MM.1S (cell line): ENCODE results near the gene LRRC10B.

Experiments
- DNase-seq: peaks from one replicate; pipeline ENCODE4 v3.0.0-alpha.2; 2015
- H2AFZ ChIP-seq: fragments of 300-600 bp; sonication (generic); 2 replicates; pipeline ENCODE4 v1.6.0; 2016; ENCODE audit warnings: antibody characterized with exemption, low read length
- H3F3A ChIP-seq: fragments of 300-600 bp; sonication (generic); 2 replicates; pipeline ENCODE4 v1.6.1; 2016; ENCODE audit warnings: mild to moderate bottlenecking, antibody characterized with exemption, low read length, moderate library complexity, mixed read lengths; ENCODE audit not compliant: insufficient read depth
- H3K27ac ChIP-seq: fragments of 300-600 bp; sonication (generic); 2 replicates; pipeline ENCODE4 v1.5.1; 2016; ENCODE audit warnings: mild to moderate bottlenecking, low read length
- H3K27me3 ChIP-seq: fragments of 300-600 bp; sonication (generic); replicated peaks from 2 replicates; pipeline ENCODE4 v1.6.0; 2016; ENCODE audit warnings: low read length; ENCODE audit not compliant: insufficient read depth
- H3K36me3 ChIP-seq: fragments of 300-600 bp; sonication (generic); replicated peaks from 2 replicates; pipeline ENCODE4 v1.6.1; 2016; ENCODE audit warnings: mild to moderate bottlenecking, low read length, mixed read lengths; ENCODE audit not compliant: insufficient read depth
- H3K4me1 ChIP-seq: fragments of 300-600 bp; sonication (generic); 2 replicates; pipeline ENCODE4 v1.6.1; 2016; ENCODE audit warnings: low read length, mixed read lengths
- H3K4me2 ChIP-seq: fragments of 300-600 bp; sonication (generic); 2 replicates; pipeline ENCODE4 v1.6.0; 2016; ENCODE audit warnings: low read depth, low read length
- H3K4me3 ChIP-seq: fragments of 300-600 bp; sonication (generic); 2 replicates; pipeline ENCODE4 v1.5.1; 2016; ENCODE audit warnings: low read length, mixed read lengths
- H3K79me2 ChIP-seq: fragments of 300-600 bp; sonication (generic); 2 replicates; pipeline ENCODE4 v1.6.1; 2016; ENCODE audit warnings: mixed run types, low read length, mixed read lengths
- H3K9ac ChIP-seq: fragments of 300-600 bp; sonication (generic); 2 replicates; pipeline ENCODE4 v1.6.1; 2016; ENCODE audit warnings: low read length, mixed read lengths
- H3K9me2 ChIP-seq: fragments of 300-600 bp; sonication (generic); replicated peaks from 2 replicates; pipeline ENCODE4 v1.6.1; 2016; ENCODE audit warnings: mild to moderate bottlenecking, low read length, mixed read lengths; ENCODE audit not compliant: insufficient read depth
- H3K9me3 ChIP-seq: fragments of 300-600 bp; sonication (generic); replicated peaks from 2 replicates; pipeline ENCODE4 v1.6.1; 2016; ENCODE audit warnings: mild to moderate bottlenecking, low read length, mixed read lengths; ENCODE audit not compliant: insufficient read depth
- H4K20me1 ChIP-seq: fragments of 300-600 bp; sonication (generic); 2 replicates; pipeline ENCODE4 v1.6.1; 2016; ENCODE audit warnings: mild to moderate bottlenecking, low read length, moderate library complexity, mixed read lengths; ENCODE audit not compliant: insufficient read depth
- CTCF ChIP-seq: fragments of 300-600 bp; sonication (generic); IDR thresholded peaks from 2 replicates; pipeline ENCODE4 v1.5.1; 2016; ENCODE audit warnings: antibody characterized with exemption, low read length, mixed read lengths
- EZH2 ChIP-seq: fragments of 300-600 bp; sonication (generic); optimal IDR thresholded peaks from 2 replicates; pipeline ENCODE3; 2017; ENCODE audit warnings: low read depth, mild to moderate bottlenecking, antibody characterized with exemption, low read length, mixed read lengths
- EZH2phosphoT487 ChIP-seq: fragments of 300-600 bp; sonication (generic); IDR thresholded peaks from 2 replicates; pipeline ENCODE4 v1.6.1; 2018; ENCODE audit warnings: antibody characterized with exemption, low read length

LRRC10B gene

GRCh38 chr11:61497876-61498275, 10.7 kb upstream of the LRRC10B start:
- TF ChIP-seq CTCF, result no peak
- no peak for TF ChIP-seq EZH2phosphoT487
- no peak for TF ChIP-seq EZH2
- Histone ChIP-seq H3K79me2 (no peaks in the 10 kb centered on the region), H3K9me3 (0 out of 2 replicates have a peak, but pooled peaks cover 2% of the 10 kb centered on the region), H3K4me1 (no peaks in the 10 kb centered on the region), H3K36me3 (no peaks in the 10 kb centered on the region), H2AFZ (no peak overlapping the region), H3K27me3 (peaks cover 15% of the 10 kb centered on the region; the same call in 1 of the 2 replicates), H3K4me2 (no peak overlapping the region), H4K20me1 (no peaks in the 10 kb centered on the region), H3K27ac (no peak overlapping the region), H3K9me2 (no peaks in the 10 kb centered on the region), H3K4me3 (no peak overlapping the region), H3F3A (no peaks in the 10 kb centered on the region), H3K9ac (no peak overlapping the region)
- DNase-seq, result no peak

- H3K27ac ChIP-seq, result no peak overlapping the region
- no peaks in the 10 kb centered on the region for H3F3A ChIP-seq
- H3K4me3 ChIP-seq, result no peak overlapping the region
- no peaks in the 10 kb centered on the region for H3K36me3 ChIP-seq
- H3K9me2 ChIP-seq, result no peaks in the 10 kb centered on the region
- no peaks in the 10 kb centered on the region for H3K79me2 ChIP-seq
- peak overlapping the region; percentile 81 for H2AFZ ChIP-seq
- H3K9me3 ChIP-seq, result 0 out of 2 replicates have a peak, but pooled peaks cover 2% of the 10 kb centered on the region
- peaks cover 13% of the 10 kb centered on the region for H3K27me3 ChIP-seq
- DNase-seq, result no peak
- H3K4me1 ChIP-seq, result no peaks in the 10 kb centered on the region
- peak overlapping the region; percentile 32; the same call in 1 of the 2 replicates for H3K4me2 ChIP-seq
- TF ChIP-seq CTCF (no peak), EZH2phosphoT487 (no peak), EZH2 (no peak)
- H3K9ac ChIP-seq, result no peak overlapping the region
- no peaks in the 10 kb centered on the region for H4K20me1 ChIP-seq
Observed at GRCh38 chr11:61498767-61499341, 9.7 kb upstream of the LRRC10B start.

GRCh38 chr11:61499816-61500491, 8.6 kb upstream of the LRRC10B start:
- TF ChIP-seq EZH2phosphoT487, result no peak
- TF ChIP-seq CTCF, result no peak
- TF ChIP-seq EZH2, result no peak
- H3K79me2 ChIP-seq, result no peaks in the 10 kb centered on the region
- H3K9me2 ChIP-seq, result no peaks in the 10 kb centered on the region
- no peak overlapping the region for H2AFZ ChIP-seq
- no peaks in the 10 kb centered on the region for H3K4me1 ChIP-seq
- no peaks in the 10 kb centered on the region for H4K20me1 ChIP-seq
- peaks cover 16% of the 10 kb centered on the region for H3K27me3 ChIP-seq
- no peak overlapping the region for H3K4me3 ChIP-seq
- H3K36me3 ChIP-seq, result no peaks in the 10 kb centered on the region
- no peak for DNase-seq
- H3K4me2 ChIP-seq, result no peak overlapping the region
- H3F3A ChIP-seq, result no peaks in the 10 kb centered on the region
- H3K9ac ChIP-seq, result no peak overlapping the region
- H3K9me3 ChIP-seq, result 0 out of 2 replicates have a peak, but pooled peaks cover 2% of the 10 kb centered on the region
- no peak overlapping the region for H3K27ac ChIP-seq
